ENCODE measurements around the gene MRPL1.
"Not testable (repeated sequence)": the region's sequence is repeated elsewhere in the genome, so short reads cannot be mapped to it uniquely, and the experiment has no call there.

Gene MRPL1

DNA sequence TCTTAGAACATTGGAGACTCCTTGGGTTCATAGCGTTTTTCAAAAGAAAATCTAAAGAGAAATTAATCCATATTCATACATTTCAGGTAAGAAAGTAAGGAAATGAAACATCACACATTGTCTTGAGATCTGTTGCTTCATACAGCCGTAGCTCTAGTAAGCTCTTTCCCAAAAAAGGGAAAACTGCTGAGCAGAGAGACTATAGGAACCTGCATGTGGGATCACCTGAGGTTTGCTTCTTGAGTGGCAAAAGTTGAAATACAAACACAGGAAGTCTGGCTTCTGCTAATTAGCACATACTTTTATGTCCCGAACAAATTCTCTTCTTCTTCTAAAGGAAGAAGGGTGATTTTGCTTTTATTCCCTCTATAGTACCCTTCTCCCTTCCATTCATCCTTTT, 57.7 kb downstream of the MRPL1 start:
- no peak for DNase-seq

DNA sequence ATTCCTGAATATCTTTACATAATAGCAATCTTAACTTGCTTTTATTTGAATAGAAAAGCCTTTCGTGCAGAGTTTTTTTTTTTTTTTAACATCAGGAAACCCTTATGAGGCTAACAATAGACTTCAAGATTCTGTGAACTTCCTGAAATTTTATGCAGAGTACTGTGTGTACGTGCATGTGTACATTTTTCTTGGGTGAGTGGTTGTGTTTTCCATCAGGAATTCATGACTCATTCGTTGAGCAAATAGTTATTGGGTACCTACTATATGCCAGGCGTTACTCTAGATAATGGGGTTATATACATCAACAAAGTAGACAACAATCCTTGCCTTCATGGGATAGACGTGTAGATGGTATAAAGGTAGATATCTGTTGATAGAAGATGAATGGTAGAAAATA, 59.1 kb downstream of the MRPL1 start:
- no peak for DNase-seq

- DNase-seq: no peak
Measured at GRCh38 chr4:77922158-77923094, 59.8 kb downstream of the MRPL1 start.

- no peak for DNase-seq
Measured at GRCh38 chr4:77927991-77928925, 65.6 kb downstream of the MRPL1 start.

DNA sequence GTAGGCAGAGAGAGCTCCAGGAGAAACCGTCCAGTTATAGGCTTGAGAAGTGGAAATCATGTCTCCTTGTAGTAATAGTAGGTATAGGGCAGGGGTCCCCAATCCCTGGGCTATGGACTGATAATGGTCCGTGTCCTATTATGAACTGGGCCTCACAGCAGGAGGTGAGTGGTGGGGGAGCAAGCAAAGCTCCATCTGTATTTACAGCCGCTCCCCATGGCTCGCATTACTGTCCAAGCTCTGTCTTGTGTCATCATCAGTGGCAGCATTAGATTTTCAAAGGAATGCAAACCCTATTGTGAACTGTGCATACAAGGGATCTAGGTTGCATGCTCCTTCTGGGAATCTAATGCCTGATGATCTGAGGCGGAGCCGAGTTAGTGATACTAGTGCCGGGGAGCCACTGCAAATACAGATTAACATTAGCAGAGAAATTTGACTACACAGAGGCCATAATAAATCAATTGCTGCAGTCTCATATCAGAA, 67.6 kb downstream of the MRPL1 start:
- no peak for DNase-seq

DNA sequence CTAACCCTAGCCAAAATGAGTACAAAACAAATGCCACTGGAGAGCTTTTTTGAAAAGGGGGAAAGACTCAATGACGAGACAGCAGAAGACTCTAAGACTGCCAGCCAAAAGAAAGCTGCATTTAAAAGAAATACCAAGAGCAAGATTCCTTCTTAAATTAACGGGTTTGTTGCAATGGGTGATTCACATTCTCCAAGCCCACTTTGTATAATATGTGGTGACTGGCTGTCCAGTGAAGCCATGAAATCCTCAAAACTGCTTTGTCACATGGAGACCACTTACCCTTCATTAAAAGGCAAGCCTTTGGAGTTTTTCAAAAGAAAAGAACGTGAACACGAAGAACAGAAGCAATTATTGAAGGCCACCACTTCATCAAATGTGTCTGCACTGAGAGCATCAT, 68.2 kb downstream of the MRPL1 start:
- DNase-seq: no peak

- DNase-seq: no peak
Measured at GRCh38 chr4:77931452-77932135, 69.0 kb downstream of the MRPL1 start.

DNA sequence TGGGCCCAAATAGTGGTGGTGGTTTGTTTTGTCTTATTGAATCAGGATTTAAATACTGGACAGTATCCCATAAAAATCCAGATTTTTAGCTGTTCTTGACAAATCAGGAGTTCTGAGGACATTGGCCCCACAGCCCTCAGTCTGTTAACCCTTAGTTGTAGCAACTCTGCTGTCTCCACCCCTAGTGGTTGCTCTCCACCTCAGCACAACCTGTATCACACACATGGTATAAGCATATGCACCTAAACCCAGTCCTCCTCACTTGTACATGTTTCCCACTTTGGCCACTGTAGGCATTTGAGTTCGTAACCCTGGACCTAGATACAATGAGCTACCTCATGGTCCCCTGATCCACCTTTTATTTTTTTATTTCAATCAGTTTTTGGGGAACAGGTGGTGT, 75.9 kb downstream of the MRPL1 start:
- no peak for DNase-seq

- not testable (repeated sequence) for DNase-seq
Measured at GRCh38 chr4:77945929-77946328, 83.3 kb downstream of the MRPL1 start.

GRCh38 chr4:77950203-77950602, 87.6 kb downstream of the MRPL1 start:
- no peak for DNase-seq

DNA sequence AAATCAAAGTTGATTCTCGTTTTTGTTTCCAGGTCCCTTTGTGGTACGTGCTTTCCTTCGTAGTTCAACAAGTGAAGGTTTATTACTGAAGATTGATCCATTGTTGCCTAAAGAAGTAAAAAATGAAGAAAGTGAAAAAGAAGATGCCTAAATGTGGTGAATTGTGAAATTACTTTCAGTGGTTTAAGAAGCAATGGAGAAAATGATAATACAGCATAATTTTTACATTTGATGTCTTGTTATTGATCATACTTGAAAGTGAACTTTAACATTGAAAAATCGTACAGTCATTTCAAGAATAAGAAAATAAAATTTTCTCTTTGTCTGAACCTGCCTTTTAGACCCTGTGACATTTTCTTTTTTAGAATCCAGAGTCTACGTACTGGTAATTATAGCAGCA, 89.8 kb downstream of the MRPL1 start:
- DNase-seq: no peak

- no peak for DNase-seq
Measured at GRCh38 chr4:77954690-77955089, 92.1 kb downstream of the MRPL1 start.

- no peak for DNase-seq
Measured at GRCh38 chr4:77956917-77957316, 94.3 kb downstream of the MRPL1 start.

- no peak for DNase-seq
Measured at GRCh38 chr4:77958897-77959296, 96.3 kb downstream of the MRPL1 start.

DNA sequence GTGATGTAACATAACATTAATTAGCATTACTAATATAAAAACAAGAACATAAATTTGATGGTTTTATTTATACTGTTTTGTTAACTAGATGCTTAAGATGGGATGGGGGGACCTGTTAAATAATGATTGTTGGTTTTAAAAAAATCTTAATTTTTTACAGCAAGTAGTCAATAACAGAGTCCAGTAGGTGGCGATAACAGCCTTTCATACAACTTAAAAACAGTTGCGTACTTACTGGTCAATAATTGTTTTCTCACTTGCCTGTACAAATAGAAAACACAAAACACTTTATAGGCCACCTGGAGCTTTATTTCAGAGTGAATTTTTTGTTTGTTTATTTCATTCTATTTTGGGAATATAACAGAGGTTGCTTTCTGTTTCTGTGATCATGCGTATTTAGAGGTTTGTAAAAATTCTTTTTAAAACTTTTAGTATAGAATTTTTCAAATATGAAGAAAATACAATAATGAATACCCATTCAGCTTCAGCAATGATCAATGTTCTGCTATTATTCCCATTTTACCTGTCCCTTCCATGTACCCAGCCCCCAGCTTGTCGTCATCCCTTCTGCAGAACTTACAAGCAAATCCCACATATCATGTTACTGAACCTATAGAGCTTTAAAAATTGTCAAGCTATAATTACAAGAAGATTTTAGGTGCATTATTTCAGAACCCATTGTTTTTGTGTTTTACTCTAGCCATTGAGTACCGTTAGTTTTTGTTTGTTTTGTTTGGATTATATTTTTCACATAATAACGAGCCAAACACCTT, 97.1 kb downstream of the MRPL1 start:
- no peak for DNase-seq

- DNase-seq: no peak
Measured at GRCh38 chr4:77960367-77960766, 97.7 kb downstream of the MRPL1 start.

GRCh38 chr4:77963004-77963403, 100.4 kb downstream of the MRPL1 start:
- no peak for DNase-seq

DNA sequence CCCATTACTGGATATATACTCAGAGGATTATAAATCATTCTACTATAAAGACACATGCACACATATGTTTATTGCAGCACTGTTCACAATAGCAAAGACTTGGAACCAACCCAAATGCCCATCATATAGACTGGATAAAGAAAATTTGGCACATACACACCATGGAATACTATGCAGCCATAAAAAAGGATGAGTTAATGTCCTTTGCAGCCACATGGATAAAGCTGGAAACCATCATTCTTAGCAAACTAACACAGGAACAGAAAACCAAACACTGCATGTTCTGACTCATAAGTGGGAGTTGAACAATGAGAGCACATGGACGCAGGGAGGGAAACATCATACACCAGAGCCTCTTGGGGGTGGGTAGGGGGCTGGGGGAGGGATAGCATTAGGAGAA, 111.0 kb downstream of the MRPL1 start:
- not testable (repeated sequence) for DNase-seq

- not testable (repeated sequence) for DNase-seq
Measured at GRCh38 chr4:77982900-77983540, 120.4 kb downstream of the MRPL1 start.

DNA sequence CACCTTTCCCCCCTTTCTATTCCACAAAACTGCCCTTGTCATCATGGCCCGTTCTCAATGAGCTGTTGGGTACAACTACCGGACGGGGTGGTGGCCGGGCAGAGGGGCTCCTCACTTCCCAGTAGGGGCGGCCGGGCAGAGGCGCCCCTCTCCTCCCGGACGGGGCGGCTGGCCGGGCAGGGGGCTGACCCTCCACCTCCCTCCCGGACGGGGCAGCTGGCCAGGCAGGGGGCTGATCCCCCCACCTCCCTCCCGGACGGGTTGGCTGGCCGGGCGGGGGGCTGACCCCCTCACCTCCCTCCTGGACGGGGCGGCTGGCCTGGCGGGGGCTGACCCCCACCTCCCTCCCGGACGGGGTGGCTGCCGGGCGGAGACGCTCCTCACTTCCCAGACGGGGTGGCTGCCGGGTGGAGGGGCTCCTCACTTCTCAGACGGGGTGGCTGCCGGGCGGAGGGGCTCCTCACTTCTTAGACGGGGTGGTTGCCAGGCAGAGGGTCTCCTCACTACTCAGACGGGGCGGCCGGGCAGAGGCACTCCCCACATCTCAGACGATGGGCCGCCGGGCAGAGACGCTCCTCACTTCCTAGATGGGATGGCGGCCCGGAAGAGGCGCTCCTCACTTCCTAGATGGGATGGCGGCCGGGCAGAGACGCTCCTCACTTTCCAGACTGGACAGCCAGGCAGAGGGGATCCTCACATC, 121.1 kb downstream of the MRPL1 start:
- DNase-seq: not testable (repeated sequence)

GRCh38 chr4:77989968-77990367, 127.3 kb downstream of the MRPL1 start:
- no peak for DNase-seq

All from left hindlimb (tissue), 1 donor.